Fibroblast of gingiva (primary cell): ENCODE data around the gene VEGFA.

Experiments
- DNase-seq: peaks from one replicate; pipeline ENCODE4 v3.0.0-alpha.2; 2011; ENCODE audit warnings: low read depth

Gene VEGFA

DNA sequence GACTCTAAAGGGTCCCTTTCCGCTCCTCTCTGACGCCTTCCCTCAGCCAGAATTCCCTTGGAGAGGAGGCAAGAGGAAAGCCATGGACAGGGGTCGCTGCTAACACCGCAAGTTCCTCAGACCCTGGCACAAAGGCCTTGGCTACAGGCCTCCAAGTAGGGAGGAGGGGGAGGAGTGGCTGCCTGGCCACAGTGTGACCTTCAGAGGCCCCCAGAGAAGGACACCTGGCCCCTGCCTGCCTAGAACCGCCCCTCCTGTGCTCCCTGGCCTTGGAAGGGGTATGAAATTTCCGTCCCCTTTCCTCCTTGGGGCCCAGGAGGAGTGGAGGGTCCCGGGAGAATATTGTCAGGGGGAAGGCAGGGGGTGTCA, 2.7 kb downstream of the VEGFA start:
- peak; percentile 17 for DNase-seq

DNA sequence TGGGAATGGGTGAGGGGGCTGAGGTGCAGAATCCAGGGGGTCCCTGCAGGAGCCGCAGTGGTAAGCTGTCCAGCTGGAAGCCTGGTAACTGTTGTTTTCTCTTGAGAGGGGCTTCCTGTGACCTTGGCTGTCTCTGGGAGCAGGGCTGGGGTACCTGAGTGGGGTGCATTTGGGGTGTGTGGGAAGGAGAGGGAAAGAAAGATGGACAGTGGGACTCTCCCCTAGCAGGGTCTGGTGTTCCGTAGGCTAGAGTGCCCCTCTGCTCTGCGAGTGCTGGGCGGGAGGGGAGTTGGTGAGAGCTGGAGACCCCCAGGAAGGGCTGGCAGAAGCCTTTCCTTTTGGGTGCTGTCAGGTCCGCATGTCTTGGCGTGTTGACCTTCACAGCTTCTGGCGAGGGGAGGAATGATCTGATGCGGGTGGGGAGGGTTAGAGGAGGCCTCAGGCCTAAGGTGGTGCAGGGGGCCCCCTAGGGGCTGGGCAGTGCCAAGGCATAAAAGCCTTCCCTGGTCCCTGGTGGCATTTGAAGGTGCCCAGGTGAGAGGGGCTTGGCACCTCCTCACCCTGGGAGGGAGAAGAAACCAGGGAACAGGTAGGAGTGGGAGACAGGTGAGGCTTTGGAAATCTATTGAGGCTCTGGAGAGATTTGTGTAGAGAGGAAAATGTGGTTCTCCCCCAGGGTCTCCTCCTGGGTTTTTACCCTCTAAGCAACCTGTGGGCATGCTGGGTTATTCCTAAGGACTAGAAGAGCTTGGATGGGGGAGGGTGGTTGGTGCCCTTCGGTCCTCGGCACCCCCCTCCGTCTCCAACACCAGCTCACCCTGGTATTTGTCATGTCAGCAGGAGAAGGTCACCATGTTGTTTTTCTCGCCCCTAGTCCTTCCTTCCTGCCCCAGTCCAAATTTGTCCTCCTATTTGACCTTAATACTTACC, 3.3 kb downstream of the VEGFA start:
- DNase-seq: peak; percentile 34

DNA sequence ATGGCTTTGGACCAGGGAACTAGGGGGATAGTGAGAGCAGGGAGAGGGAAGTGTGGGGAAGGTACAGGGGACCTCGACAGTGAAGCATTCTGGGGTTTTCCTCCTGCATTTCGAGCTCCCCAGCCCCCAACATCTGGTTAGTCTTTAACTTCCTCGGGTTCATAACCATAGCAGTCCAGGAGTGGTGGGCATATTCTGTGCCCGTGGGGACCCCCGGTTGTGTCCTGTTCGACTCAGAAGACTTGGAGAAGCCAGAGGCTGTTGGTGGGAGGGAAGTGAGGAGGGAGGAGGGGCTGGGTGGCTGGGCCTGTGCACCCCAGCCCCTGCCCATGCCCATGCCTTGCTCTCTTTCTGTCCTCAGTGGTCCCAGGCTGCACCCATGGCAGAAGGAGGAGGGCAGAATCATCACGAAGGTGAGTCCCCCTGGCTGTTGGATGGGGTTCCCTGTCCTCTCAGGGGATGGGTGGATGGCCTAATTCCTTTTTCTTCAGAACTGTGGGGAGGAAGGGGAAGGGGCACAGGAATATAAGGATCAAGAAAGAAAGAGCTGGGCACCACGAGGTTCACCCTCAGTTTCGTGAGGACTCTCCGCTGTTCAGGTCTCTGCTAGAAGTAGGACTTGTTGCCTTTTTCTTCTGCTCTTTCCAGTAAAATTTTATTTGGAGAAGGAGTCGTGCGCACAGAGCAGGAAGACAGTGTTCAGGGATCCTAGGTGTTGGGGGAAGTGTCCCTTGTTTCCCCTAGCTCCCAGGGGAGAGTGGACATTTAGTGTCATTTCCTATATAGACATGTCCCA, 4.2 kb downstream of the VEGFA start:
- DNase-seq: no peak

DNA sequence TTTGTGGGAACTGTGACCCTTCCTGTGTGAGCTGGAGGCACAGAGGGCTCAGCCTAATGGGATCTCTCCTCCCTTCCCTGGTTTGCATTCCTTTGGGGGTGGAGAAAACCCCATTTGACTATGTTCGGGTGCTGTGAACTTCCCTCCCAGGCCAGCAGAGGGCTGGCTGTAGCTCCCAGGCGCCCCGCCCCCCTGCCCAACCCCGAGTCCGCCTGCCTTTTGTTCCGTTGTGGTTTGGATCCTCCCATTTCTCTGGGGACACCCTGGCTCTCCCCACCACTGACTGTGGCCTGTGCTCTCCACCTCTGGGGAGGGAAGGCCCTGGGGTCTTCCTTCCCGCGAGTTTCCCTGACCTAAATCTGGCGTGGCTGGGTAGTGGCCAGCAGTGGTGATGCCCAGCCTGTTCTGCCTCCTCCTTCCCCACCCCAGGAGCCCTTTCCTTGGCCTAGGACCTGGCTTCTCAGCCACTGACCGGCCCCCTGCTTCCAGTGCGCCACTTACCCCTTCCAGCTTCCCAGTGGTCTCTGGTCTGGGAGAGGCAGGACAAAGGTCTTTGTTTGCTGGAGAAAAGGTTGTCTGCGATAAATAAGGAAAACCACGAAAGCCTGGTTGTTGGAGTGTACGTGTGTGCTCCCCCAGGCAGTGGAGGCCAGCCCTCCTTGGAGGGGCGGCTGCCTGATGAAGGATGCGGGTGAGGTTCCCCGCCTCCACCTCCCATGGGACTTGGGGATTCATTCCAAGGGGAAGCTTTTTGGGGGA, 4.9 kb downstream of the VEGFA start:
- DNase-seq: peak; percentile 74

DNA sequence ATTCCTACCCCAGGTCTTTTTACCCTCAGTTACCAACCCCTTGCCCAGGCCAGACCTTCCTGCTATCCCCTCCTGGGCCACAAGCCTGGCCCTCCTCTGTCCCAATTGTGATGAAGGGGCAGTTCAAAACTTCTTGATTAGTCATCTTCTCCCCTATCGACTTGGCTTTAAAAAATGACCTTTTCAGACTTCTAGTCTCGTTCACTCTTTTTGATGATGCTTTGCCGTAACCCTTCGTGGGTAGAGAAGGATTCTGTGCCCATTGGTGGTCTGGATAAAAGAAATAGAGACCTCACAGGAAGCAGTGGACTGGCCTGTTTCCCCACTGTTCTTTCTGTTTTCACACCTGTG, 5.5 kb downstream of the VEGFA start:
- no peak for DNase-seq

DNA sequence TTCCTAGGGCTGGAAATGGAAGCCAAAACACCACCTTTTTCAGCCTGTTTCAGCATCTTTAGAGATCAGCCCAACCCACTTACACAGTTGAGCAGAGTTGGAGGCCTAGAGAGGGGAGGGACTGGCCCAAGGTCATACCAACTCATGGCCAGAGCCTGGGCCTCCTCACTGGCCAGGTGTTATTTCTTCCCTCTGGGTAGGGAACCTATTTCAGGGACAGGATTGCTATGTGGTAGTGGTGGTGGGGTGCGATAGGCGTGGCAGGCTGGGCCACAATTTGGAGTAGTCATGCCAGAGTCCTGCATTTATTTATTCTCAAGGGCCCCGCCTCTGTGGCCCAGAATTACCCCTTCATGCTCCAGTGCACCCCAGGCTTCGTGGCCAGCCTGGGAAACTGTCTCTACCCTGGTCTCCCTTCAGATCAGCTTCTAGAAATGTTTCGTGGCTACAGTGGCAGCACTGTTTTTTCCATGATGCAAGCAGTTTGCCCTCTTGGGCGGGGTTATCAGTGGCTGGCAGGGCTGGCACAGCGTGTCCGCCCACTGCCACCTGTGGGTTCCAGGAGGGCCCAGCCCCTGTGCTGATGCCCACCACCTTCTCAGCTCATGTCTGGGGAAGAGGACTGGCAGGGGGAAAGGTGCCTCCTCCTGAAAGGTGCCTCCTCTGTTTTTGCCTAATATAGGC, 6.2 kb downstream of the VEGFA start:
- DNase-seq: no peak

DNA sequence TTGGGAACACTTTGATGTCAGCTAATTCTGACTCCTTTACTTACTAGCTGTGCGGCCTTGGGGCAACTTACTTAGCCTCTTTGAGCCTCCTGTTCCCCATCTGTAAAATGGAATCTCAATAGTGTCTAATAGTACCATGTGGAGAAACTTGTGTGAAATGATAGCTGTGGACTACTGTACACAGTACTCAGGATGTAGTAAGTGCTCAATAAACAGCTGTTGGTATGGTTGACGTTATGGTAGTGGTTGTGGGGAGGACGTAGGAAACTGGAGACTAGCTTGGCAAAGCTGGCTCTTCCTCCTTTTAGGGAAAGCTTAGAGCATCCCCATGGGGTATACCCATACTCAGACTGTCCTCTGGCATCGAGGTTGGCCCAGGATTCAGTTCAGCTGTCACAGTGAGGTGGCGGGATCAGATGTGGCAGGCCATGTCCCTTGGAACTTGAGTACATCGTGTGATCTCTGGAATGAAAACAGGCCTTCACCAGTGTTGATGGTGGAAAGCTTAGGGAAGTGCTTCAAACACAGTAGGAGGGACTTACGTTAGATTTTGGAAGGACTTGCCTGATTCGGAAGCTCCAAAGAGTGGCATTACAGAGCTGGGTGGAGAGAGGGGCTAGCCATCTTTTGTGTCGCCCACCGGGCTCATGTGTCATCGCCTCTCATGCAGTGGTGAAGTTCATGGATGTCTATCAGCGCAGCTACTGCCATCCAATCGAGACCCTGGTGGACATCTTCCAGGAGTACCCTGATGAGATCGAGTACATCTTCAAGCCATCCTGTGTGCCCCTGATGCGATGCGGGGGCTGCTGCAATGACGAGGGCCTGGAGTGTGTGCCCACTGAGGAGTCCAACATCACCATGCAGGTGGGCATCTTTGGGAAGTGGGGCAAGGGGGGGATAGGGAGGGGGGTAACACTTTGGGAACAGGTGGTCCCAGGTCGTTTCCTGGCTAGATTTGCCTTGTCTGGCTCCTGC, 7.1 kb downstream of the VEGFA start:
- no peak for DNase-seq

DNA sequence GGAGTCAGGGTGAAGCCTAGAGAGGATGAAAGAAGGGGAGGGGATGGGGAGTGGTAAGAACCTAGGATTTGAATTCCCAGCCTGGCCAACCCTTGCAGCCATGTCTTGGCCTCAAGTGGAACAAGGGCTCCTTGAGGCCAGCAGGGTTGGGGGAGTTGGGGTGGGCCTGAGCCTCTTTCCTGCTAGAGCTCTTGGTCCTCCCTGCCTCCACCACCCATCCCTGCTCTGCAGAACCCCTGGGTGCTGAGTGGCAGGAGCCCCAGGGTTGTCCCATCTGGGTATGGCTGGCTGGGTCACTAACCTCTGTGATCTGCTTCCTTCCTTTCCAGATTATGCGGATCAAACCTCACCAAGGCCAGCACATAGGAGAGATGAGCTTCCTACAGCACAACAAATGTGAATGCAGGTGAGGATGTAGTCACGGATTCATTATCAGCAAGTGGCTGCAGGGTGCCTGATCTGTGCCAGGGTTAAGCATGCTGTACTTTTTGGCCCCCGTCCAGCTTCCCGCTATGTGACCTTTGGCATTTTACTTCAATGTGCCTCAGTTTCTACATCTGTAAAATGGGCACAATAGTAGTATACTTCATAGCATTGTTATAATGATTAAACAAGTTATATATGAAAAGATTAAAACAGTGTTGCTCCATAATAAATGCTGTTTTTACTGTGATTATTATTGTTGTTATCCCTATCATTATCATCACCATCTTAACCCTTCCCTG, 8.3 kb downstream of the VEGFA start:
- DNase-seq: no peak

DNA sequence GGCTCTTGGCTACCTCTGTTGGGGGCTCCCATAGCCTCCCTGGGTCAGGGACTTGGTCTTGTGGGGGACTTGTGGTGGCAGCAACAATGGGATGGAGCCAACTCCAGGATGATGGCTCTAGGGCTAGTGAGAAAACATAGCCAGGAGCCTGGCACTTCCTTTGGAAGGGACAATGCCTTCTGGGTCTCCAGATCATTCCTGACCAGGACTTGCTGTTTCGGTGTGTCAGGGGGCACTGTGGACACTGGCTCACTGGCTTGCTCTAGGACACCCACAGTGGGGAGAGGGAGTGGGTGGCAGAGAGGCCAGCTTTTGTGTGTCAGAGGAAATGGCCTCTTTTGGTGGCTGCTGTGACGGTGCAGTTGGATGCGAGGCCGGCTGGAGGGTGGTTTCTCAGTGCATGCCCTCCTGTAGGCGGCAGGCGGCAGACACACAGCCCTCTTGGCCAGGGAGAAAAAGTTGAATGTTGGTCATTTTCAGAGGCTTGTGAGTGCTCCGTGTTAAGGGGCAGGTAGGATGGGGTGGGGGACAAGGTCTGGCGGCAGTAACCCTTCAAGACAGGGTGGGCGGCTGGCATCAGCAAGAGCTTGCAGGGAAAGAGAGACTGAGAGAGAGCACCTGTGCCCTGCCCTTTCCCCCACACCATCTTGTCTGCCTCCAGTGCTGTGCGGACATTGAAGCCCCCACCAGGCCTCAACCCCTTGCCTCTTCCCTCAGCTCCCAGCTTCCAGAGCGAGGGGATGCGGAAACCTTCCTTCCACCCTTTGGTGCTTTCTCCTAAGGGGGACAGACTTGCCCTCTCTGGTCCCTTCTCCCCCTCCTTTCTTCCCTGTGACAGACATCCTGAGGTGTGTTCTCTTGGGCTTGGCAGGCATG, 9.2 kb downstream of the VEGFA start:
- no peak for DNase-seq

DNA sequence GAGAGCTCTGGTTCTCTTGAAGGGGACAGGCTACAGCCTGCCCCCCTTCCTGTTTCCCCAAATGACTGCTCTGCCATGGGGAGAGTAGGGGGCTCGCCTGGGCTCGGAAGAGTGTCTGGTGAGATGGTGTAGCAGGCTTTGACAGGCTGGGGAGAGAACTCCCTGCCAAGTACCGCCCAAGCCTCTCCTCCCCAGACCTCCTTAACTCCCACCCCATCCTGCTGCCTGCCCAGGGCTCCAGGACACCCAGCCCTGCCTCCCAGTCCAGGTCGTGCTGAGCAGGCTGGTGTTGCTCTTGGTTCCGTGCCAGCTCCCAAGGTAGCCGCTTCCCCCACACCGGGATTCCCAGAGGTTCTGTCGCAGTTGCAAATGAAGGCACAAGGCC, 9.8 kb downstream of the VEGFA start:
- no peak for DNase-seq

DNA sequence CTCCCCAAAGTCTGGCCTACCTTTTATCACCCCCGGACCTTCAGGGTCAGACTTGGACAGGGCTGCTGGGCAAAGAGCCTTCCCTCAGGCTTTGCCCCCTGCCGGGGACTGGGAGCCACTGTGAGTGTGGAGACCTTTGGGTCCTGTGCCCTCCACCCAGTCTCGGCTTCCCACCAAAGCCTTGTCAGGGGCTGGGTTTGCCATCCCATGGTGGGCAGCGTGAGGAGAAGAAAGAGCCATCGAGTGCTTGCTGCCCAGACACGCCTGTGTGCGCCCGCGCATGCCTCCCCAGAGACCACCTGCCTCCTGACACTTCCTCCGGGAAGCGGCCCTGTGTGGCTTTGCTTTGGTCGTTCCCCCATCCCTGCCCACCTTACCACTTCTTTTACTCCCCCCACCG, 10.3 kb downstream of the VEGFA start:
- DNase-seq: no peak

DNA sequence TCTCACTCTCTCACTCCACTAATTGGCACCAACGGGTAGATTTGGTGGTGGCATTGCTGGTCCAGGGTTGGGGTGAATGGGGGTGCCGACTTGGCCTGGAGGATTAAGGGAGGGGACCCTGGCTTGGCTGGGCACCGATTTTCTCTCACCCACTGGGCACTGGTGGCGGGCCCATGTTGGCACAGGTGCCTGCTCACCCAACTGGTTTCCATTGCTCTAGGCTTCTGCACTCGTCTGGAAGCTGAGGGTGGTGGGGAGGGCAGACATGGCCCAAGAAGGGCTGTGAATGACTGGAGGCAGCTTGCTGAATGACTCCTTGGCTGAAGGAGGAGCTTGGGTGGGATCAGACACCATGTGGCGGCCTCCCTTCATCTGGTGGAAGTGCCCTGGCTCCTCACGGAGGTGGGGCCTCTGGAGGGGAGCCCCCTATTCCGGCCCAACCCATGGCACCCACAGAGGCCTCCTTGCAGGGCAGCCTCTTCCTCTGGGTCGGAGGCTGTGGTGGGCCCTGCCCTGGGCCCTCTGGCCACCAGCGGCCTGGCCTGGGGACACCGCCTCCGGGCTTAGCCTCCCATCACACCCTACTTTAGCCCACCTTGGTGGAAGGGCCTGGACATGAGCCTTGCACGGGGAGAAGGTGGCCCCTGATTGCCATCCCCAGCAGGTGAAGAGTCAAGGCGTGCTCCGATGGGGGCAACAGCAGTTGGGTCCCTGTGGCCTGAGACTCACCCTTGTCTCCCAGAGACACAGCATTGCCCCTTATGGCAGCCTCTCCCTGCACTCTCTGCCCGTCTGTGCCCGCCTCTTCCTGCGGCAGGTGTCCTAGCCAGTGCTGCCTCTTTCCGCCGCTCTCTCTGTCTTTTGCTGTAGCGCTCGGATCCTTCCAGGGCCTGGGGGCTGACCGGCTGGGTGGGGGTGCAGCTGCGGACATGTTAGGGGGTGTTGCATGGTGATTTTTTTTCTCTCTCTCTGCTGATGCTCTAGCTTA, 11.2 kb downstream of the VEGFA start:
- no peak for DNase-seq

DNA sequence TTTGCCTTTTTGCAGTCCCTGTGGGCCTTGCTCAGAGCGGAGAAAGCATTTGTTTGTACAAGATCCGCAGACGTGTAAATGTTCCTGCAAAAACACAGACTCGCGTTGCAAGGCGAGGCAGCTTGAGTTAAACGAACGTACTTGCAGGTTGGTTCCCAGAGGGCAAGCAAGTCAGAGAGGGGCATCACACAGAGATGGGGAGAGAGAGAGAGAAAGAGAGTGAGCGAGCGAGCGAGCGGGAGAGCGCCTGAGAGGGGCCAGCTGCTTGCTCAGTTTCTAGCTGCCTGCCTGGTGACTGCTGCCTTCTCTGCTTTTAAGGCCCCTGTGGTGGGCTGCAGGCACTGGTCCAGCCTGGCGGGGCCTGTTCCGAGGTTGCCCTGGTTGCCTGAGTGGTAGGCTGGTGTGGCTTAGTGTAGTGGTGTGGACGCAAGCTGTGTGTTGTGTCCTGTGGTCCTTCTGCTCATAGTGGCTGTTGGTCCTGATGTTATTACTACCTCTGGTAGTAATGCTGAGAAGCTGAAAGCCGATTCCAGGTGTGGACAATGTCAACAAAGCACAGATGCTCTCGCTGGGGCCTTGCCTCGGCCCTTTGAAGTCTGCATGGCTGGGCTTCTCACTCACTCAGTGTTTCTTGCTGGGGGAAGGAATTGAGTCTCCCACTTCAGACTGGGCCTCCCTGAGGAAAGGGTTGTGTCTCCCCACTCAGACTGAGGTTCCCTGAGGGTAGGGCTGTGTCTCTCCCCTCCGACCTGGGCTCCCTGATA, 12.1 kb downstream of the VEGFA start:
- DNase-seq: no peak

DNA sequence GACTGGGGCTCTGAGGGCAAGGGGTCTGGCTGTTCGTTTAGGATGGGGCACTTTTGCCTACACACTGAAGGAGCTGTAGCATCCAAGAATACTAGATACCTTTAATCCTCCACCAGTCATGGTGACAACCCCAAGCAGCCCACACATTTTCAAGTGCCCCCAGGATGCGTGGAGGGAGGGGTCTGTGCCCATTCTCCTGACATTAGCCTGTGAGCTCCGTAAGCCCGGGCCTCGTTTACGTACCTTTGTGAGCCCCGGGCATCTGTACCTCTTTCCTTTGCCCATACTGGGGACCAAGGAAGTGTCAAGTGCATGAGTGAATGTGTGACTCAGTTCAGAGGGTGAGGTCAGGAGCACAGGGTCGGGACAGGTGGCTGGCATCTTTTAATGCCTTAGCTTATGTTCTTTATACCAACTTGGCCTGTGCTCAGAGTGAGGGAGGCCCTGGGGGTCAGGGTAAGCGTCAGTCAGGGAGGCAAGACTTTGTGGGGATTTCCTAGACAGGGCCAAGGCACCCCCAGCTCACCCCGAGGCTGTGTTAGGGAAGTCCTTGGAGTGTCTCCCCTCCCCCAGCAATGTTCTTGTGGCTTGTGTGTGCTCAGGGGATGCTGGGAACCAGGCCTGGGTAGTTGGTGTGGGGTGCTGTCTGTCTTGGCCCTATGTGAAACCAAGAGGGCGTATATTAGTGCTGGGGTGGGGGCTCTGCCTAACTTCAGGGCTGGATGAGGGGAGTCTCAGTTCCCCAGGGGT, 12.9 kb downstream of the VEGFA start:
- DNase-seq: no peak

DNA sequence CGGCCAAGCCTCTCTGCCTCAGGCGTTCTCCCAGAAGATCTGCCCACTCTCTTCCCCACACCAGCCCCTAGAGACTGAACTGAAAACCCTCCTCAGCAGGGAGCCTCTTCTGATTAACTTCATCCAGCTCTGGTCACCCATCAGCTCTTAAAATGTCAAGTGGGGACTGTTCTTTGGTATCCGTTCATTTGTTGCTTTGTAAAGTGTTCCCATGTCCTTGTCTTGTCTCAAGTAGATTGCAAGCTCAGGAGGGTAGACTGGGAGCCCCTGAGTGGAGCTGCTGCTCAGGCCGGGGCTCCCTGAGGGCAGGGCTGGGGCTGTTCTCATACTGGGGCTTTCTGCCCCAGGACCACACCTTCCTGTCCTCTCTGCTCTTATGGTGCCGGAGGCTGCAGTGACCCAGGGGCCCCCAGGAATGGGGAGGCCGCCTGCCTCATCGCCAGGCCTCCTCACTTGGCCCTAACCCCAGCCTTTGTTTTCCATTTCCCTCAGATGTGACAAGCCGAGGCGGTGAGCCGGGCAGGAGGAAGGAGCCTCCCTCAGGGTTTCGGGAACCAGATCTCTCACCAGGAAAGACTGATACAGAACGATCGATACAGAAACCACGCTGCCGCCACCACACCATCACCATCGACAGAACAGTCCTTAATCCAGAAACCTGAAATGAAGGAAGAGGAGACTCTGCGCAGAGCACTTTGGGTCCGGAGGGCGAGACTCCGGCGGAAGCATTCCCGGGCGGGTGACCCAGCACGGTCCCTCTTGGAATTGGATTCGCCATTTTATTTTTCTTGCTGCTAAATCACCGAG, 14.2 kb downstream of the VEGFA start:
- DNase-seq: no peak
